Hepatocyte (in vitro differentiated cells): ENCODE results near the gene PLXDC1. TPM values are rescaled to one million over a fixed set of nuclear protein-coding genes. Genes with fewer than 3 reads are reported as not detected.
A peak's percentile ranks its signal among the peaks of the same experiment; 100 is the strongest.

ENCODE experiments used
- DNase-seq: peaks from one replicate; pipeline ENCODE4 v3.0.0-alpha.2; 2016; ENCODE audit warnings: low spot score
- H2AFZ ChIP-seq: fragments of 200-600 bp; sonication (generic); 2 replicates; pipeline ENCODE4 v1.6.0; 2016; ENCODE audit warnings: antibody characterized with exemption, mild to moderate bottlenecking
- H3K27ac ChIP-seq: fragments of 200-600 bp; sonication (generic); 2 replicates; pipeline ENCODE4 v1.5.1; 2016; ENCODE audit warnings: mild to moderate bottlenecking
- H3K27me3 ChIP-seq: fragments of 200-600 bp; sonication (generic); 2 replicates; pipeline ENCODE4 v1.6.1; 2016
- H3K36me3 ChIP-seq: fragments of 200-600 bp; sonication (generic); replicated peaks from 2 replicates; pipeline ENCODE4 v1.5.1; 2016; ENCODE audit warnings: low read depth; ENCODE audit not compliant: insufficient read depth
- H3K4me1 ChIP-seq: fragments of 200-600 bp; sonication (generic); 2 replicates; pipeline ENCODE4 v1.5.1; 2016; ENCODE audit warnings: mild to moderate bottlenecking, moderate library complexity; ENCODE audit not compliant: insufficient read depth
- H3K4me2 ChIP-seq: fragments of 200-600 bp; sonication (generic); 2 replicates; pipeline ENCODE4 v1.6.0; 2016
- H3K4me3 ChIP-seq: fragments of 200-600 bp; sonication (generic); 2 replicates; pipeline ENCODE4 v1.5.1; 2016; ENCODE audit warnings: mild to moderate bottlenecking
- H3K79me2 ChIP-seq: fragments of 200-600 bp; sonication (generic); 2 replicates; pipeline ENCODE4 v1.6.0; 2017; ENCODE audit warnings: mild to moderate bottlenecking
- H3K9me2 ChIP-seq: fragments of 200-600 bp; sonication (generic); replicated peaks from 2 replicates; pipeline ENCODE4 v1.6.0; 2017; ENCODE audit warnings: mild to moderate bottlenecking; ENCODE audit not compliant: insufficient read depth
- H3K9me3 ChIP-seq: fragments of 200-600 bp; sonication (generic); 2 replicates; pipeline ENCODE4 v1.5.1; 2016; ENCODE audit warnings: low read depth, mild to moderate bottlenecking
- H4K20me1 ChIP-seq: fragments of 200-600 bp; sonication (generic); 2 replicates; pipeline ENCODE4 v1.6.0; 2016; ENCODE audit warnings: mild to moderate bottlenecking; ENCODE audit not compliant: insufficient read depth, poor library complexity, severe bottlenecking
- CTCF ChIP-seq: fragments of 200-600 bp; sonication (generic); IDR thresholded peaks from 2 replicates; pipeline ENCODE4 v1.5.1; 2016; ENCODE audit warnings: antibody characterized with exemption, mild to moderate bottlenecking; ENCODE audit not compliant: poor library complexity
- EZH2 ChIP-seq: fragments of 200-600 bp; sonication (generic); IDR thresholded peaks from 2 replicates; pipeline ENCODE4 v1.6.1; 2016; ENCODE audit warnings: antibody characterized with exemption, mild to moderate bottlenecking, borderline replicate concordance
- EZH2phosphoT487 ChIP-seq: fragments of 200-600 bp; sonication (generic); IDR thresholded peaks from one replicate; pipeline ENCODE4 v1.6.1; 2018; ENCODE audit warnings: antibody characterized with exemption, mild to moderate bottlenecking, low read depth, moderate library complexity; ENCODE audit not compliant: unreplicated experiment, severe bottlenecking
- WGBS: methylation state at CpG from one replicate; pipeline ENCODE4 v1.1.6; 2016; ENCODE audit warnings: low lambda C conversion rate; ENCODE audit errors: missing lambda C conversion rate; 5-methylcytosine and 5-hydroxymethylcytosine counted together
- polyA plus RNA-seq: library from polyadenylated mRNA; unstranded; fragments of >200 nt; fragmentation: Nextera tagmentation; extraction: Ambion mirVana; gene quantifications from 2 replicates; pipeline ENCODE4 v1.2.1, GENCODE V29; 2016
- total RNA-seq: library from RNA; depleted of rRNA; stranded (reverse); fragments of >200 nt; gene quantifications from 2 replicates; pipeline ENCODE4 v1.2.3, GENCODE V29; 2014

The PLXDC1 gene
- total and polyA plus RNA-seq, 2 experiments from 2014 or later: 3.9 to 4.1 TPM

GRCh38 chr17:39115135-39115534 lies 36.3 kb downstream of the PLXDC1 start:
- peaks cover 5% of the 10 kb centered on the region for H3K4me1 ChIP-seq
- TF ChIP-seq EZH2 (no peak), EZH2phosphoT487 (no peak), CTCF (no peak)
- no peaks in the 10 kb centered on the region for H3K79me2 ChIP-seq
- no peak overlapping the region for H3K4me3 ChIP-seq
- 58% methylated on average over 5 of the region's 5 CpGs for WGBS
- H3K36me3 ChIP-seq: no peaks in the 10 kb centered on the region
- H3K9me2 ChIP-seq: no peaks in the 10 kb centered on the region
- H3K9me3 ChIP-seq: no peaks in the 10 kb centered on the region
- H4K20me1 ChIP-seq: no peaks in the 10 kb centered on the region
- H3K4me2 ChIP-seq: peak overlapping the region; percentile 60
- DNase-seq: peak; percentile 38
- peak overlapping the region; percentile 16 for H3K27ac ChIP-seq
- H2AFZ ChIP-seq: peak overlapping the region; percentile 49
- no peaks in the 10 kb centered on the region for H3K27me3 ChIP-seq

- no peaks in the 10 kb centered on the region for H3K27me3 ChIP-seq
- no peak overlapping the region for H3K4me3 ChIP-seq
- H3K9me3 ChIP-seq: no peaks in the 10 kb centered on the region
- WGBS: 45% methylated on average over 14 of the region's 14 CpGs
- H3K9me2 ChIP-seq: no peaks in the 10 kb centered on the region
- peak overlapping the region; percentile 16 for H3K27ac ChIP-seq
- H2AFZ ChIP-seq: peak overlapping the region; percentile 49
- H3K4me1 ChIP-seq: peaks cover 5% of the 10 kb centered on the region
- no peaks in the 10 kb centered on the region for H3K79me2 ChIP-seq
- H4K20me1 ChIP-seq: no peaks in the 10 kb centered on the region
- TF ChIP-seq CTCF (no peak), EZH2 (no peak), EZH2phosphoT487 (no peak)
- no peaks in the 10 kb centered on the region for H3K36me3 ChIP-seq
- H3K4me2 ChIP-seq: peak overlapping the region; percentile 60
- no peak for DNase-seq
These were observed 36.7 kb downstream of the PLXDC1 start for GRCh38 chr17:39114723-39115122.

GRCh38 chr17:39113871-39114270 lies 37.6 kb downstream of the PLXDC1 start:
- Histone ChIP-seq H4K20me1 (no peaks in the 10 kb centered on the region), H3K4me1 (peaks cover 5% of the 10 kb centered on the region), H3K36me3 (no peaks in the 10 kb centered on the region), H3K79me2 (no peaks in the 10 kb centered on the region), H3K4me2 (no peak overlapping the region), H3K27me3 (no peaks in the 10 kb centered on the region), H3K27ac (no peak overlapping the region), H3K9me3 (no peaks in the 10 kb centered on the region), H2AFZ (no peak overlapping the region), H3K9me2 (no peaks in the 10 kb centered on the region), H3K4me3 (no peak overlapping the region)
- DNase-seq: no peak
- 93% methylated on average over 2 of the region's 2 CpGs for WGBS
- TF ChIP-seq EZH2phosphoT487 (no peak), CTCF (no peak), EZH2 (no peak)

GRCh38 chr17:39110435-39111136 lies 40.9 kb downstream of the PLXDC1 start:
- no peak for TF ChIP-seq EZH2phosphoT487
- no peak for TF ChIP-seq CTCF
- no peak for TF ChIP-seq EZH2
- Histone ChIP-seq H2AFZ (no peak overlapping the region), H3K36me3 (no peaks in the 10 kb centered on the region), H3K27me3 (no peaks in the 10 kb centered on the region), H4K20me1 (no peaks in the 10 kb centered on the region), H3K79me2 (no peaks in the 10 kb centered on the region), H3K9me2 (no peaks in the 10 kb centered on the region), H3K4me1 (peaks cover 5% of the 10 kb centered on the region), H3K27ac (no peak overlapping the region), H3K4me2 (no peak overlapping the region), H3K4me3 (no peak overlapping the region), H3K9me3 (no peaks in the 10 kb centered on the region)
- DNase-seq: no peak
- WGBS: 73% methylated on average over 19 of the region's 19 CpGs
